ENCODE results near the gene PTPRN2. TPM values are rescaled to one million over a fixed set of nuclear protein-coding genes. Genes with fewer than 3 reads are reported as not detected.

Gene PTPRN2
- total and polyA plus RNA-seq, 2 donors from 2014 or later, result 4.8 to 6.2 TPM

DNA sequence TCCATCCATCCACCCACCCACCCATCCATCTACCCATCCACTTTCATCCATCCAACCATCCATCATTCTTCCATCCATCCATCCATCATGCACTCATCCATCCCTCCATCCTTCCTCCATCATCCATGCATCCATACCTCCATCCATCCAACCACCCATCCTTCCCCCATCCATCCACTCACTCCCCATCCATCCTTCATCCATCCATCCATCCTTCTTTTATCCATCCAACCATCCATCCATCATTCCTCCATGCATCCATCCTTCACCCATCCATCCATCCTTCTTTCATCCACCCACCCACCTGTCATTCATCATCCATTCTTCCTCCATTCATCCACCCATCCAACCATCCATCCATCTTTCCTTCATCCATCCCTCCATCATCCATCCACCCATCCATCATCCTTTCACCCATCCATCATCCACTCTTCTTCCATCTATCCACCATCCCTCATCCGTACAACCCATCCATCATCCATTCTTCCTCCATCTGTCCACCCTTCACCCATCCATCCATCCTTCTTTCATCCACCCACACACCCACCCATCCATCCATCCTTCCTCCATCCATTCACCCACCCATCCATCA is 822.6 kb downstream of the PTPRN2 start:
- Histone ChIP-seq H3K27me3 (ENCODE audit: control insufficient read depth, insufficient read depth, low read length) (peaks cover 8% of the 10 kb centered on the region), H3K27ac (ENCODE audit: low read depth in 2 of 2, low read length in 2 of 2) (no peak overlapping the region), H3K9ac (ENCODE audit: low read length in 3 of 3) (no peak overlapping the region), H3K9me3 (ENCODE audit: control insufficient read depth in 2 of 3, insufficient read depth in 1 of 3, low read length in 3 of 3) (peaks cover 0 to 1% (median 0%) of the 10 kb centered on the region in 3 donors), H3K4me1 (ENCODE audit: control insufficient read depth in 2 of 3, insufficient read depth in 2 of 3, low read depth in 1 of 3, low read length in 3 of 3) (no peaks in the 10 kb centered on the region), H3K4me3 (ENCODE audit: low read length in 3 of 3) (no peak overlapping the region), H3K36me3 (ENCODE audit: control insufficient read depth in 2 of 3, insufficient read depth in 3 of 3, low read length in 3 of 3) (no peaks in the 10 kb centered on the region)
- intact Hi-C loops (cut with DNase I), result no loop called here
- DNase-seq (no peak), FAIRE-seq (no peak)
- no peak for TF ChIP-seq CTCF (IDR thresholded peaks at IDR 0.05; ENCODE audit: borderline replicate concordance, extremely low read depth, insufficient read depth)

GRCh38 chr7:157764193-157764592 is 823.4 kb downstream of the PTPRN2 start:
- no peak for TF ChIP-seq CTCF (IDR thresholded peaks at IDR 0.05; ENCODE audit: borderline replicate concordance, extremely low read depth, insufficient read depth)
- peaks cover 8% of the 10 kb centered on the region for H3K27me3 ChIP-seq (ENCODE audit: control insufficient read depth, insufficient read depth, low read length)
- no peak overlapping the region for H3K9ac ChIP-seq (ENCODE audit: low read length in 3 of 3)
- H3K4me3 ChIP-seq (ENCODE audit: low read length in 3 of 3), result no peak overlapping the region
- H3K36me3 ChIP-seq (ENCODE audit: control insufficient read depth in 2 of 3, insufficient read depth in 3 of 3, low read length in 3 of 3), result no peaks in the 10 kb centered on the region
- FAIRE-seq (no peak), DNase-seq (no peak)
- intact Hi-C loops (cut with DNase I), result no loop called here
- no peaks in the 10 kb centered on the region for H3K4me1 ChIP-seq (ENCODE audit: control insufficient read depth in 2 of 3, insufficient read depth in 2 of 3, low read depth in 1 of 3, low read length in 3 of 3)
- H3K9me3 ChIP-seq (ENCODE audit: control insufficient read depth in 2 of 3, insufficient read depth in 1 of 3, low read length in 3 of 3), result peaks cover 0 to 1% (median 0%) of the 10 kb centered on the region in 3 donors
- no peak overlapping the region for H3K27ac ChIP-seq (ENCODE audit: low read depth in 2 of 2, low read length in 2 of 2)

DNA sequence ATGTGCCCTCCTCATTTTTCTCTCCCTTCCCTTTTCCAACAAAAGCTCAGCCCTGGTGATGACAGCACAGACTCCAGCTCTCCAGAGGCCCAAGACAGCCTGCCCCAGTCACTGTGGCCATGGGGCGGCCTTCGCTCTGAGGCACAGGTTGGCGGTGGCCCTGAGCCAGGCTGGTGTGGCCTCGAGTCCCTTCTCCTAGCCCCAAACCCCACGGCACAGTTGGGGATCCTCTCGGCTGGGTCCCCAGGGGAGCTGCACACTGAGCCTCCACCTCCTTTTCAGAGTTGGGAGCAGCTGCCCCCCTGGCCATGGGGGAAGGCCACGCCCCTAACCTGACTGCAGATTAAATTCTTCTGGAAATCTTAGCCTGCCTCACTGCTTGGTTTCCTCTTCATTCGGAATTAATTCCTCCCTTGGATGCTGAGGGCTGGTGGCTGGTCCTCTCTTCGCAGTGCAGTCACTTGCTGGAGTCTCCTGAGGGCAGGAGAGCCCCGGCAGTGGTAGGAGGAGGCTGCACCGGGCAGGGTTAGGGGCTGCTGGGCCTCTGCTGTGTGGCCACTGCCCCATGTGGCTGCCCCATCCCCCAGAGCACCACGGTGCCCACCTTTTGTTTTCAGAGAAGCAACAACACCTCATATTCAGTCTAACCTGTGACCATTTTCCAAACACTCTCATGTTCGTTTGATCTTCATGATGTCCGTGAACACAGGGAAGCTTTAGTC is 824.2 kb downstream of the PTPRN2 start:
- no peak for FAIRE-seq
- intact Hi-C loops (cut with DNase I), result no loop called here
- DNase-seq, result peak in 1 of 5 donors; percentile 43
- Histone ChIP-seq H3K36me3 (ENCODE audit: control insufficient read depth in 2 of 3, insufficient read depth in 3 of 3, low read length in 3 of 3) (no peaks in the 10 kb centered on the region), H3K9ac (ENCODE audit: low read length in 3 of 3) (no peak overlapping the region), H3K4me1 (ENCODE audit: control insufficient read depth in 2 of 3, insufficient read depth in 2 of 3, low read depth in 1 of 3, low read length in 3 of 3) (no peaks in the 10 kb centered on the region), H3K27ac (ENCODE audit: low read depth in 2 of 2, low read length in 2 of 2) (no peak overlapping the region), H3K4me3 (ENCODE audit: low read length in 3 of 3) (no peak overlapping the region), H3K27me3 (ENCODE audit: control insufficient read depth, insufficient read depth, low read length) (peaks cover 5% of the 10 kb centered on the region), H3K9me3 (ENCODE audit: control insufficient read depth in 2 of 3, insufficient read depth in 1 of 3, low read length in 3 of 3) (peaks cover 0 to 1% (median 0%) of the 10 kb centered on the region in 3 donors)
- no peak for TF ChIP-seq CTCF (IDR thresholded peaks at IDR 0.05; ENCODE audit: borderline replicate concordance, extremely low read depth, insufficient read depth)

Data from kidney (tissue), 14 donors.